CD4-positive, alpha-beta memory T cell (primary cell): Measurements from ENCODE around the gene QRSL1. TPM values are rescaled to one million over a fixed set of nuclear protein-coding genes. Genes with fewer than 3 reads are reported as not detected.

ENCODE experiments used
- CTCF ChIA-PET: fragments of 350-600 bp; sonication (Branson Sonifier 250); formaldehyde crosslinking; loops from one replicate; lab custom pipeline; 2021; ENCODE audit warnings: inconsistent platforms; ENCODE audit not compliant: partially characterized antibody; lab: Charles Lee
- POLR2A ChIA-PET: fragments of 350-600 bp; sonication (Branson Sonifier 250); formaldehyde crosslinking; loops from one replicate; lab custom pipeline; 2021; ENCODE audit not compliant: partially characterized antibody; lab: Charles Lee
- DNase-seq, 5 donors: peaks; one replicate each; pipeline versions ENCODE4 v3.0.0 to v3.0.0-alpha.2; 2020 to 2022; ENCODE audit warnings: mixed read lengths in 1 of 5
- H3K27ac ChIP-seq: one replicate; pipeline ENCODE4 v1.7.0; 2013; ENCODE audit warnings: low read depth, low read length
- H3K27me3 ChIP-seq: 2 replicates; pipeline ENCODE4 v1.7.0; 2013; ENCODE audit warnings: mild to moderate bottlenecking, low read length, moderate library complexity; ENCODE audit not compliant: insufficient read depth
- H3K36me3 ChIP-seq: 2 replicates; pipeline ENCODE4 v1.7.0; 2013; ENCODE audit warnings: mild to moderate bottlenecking, low read length, moderate library complexity; ENCODE audit not compliant: insufficient read depth
- H3K4me1 ChIP-seq: 2 replicates; pipeline ENCODE4 v1.7.0; 2013; ENCODE audit warnings: mild to moderate bottlenecking, low read length, moderate library complexity; ENCODE audit not compliant: insufficient read depth
- H3K4me3 ChIP-seq, 2 donors: one replicate each; pipeline ENCODE4 v1.7.0; 2013; ENCODE audit warnings: low read length in 2 of 2, mild to moderate bottlenecking in 1 of 2
- H3K9me3 ChIP-seq, 2 donors: one replicate each; pipeline ENCODE4 v1.7.0; 2013; ENCODE audit warnings: low read length in 2 of 2, control low read depth in 1 of 2; ENCODE audit not compliant: control insufficient read depth in 1 of 2
- H3K27ac Mint-ChIP-seq, 7 donors: one replicate each; pipeline ENCODE4 v1.8.0; 2020 to 2021; ENCODE audit warnings: mixed read lengths in 7 of 7, mild to moderate bottlenecking in 6 of 7, inconsistent platforms in 3 of 7, moderate library complexity in 3 of 7
- H3K27me3 Mint-ChIP-seq, 2 donors: one replicate each; pipeline ENCODE4 v1.8.0; 2020 to 2021; ENCODE audit warnings: mixed read lengths in 2 of 2
- H3K36me3 Mint-ChIP-seq, 2 donors: one replicate each; pipeline ENCODE4 v1.8.0; 2020 to 2021; ENCODE audit warnings: mixed read lengths in 2 of 2, inconsistent platforms in 1 of 2, mild to moderate bottlenecking in 1 of 2
- H3K4me1 Mint-ChIP-seq, 4 donors: one replicate each; pipeline ENCODE4 v1.8.0; 2020 to 2021; ENCODE audit warnings: mixed read lengths in 4 of 4, mild to moderate bottlenecking in 1 of 4
- H3K4me3 Mint-ChIP-seq, 8 donors: one replicate each; pipeline ENCODE4 v1.8.0; 2020 to 2021; ENCODE audit warnings: mixed read lengths in 8 of 8, mild to moderate bottlenecking in 7 of 8, moderate library complexity in 6 of 8, inconsistent platforms in 3 of 8
- H3K9me3 Mint-ChIP-seq, 8 donors: one replicate each; pipeline ENCODE4 v1.8.0; 2020 to 2021; ENCODE audit warnings: mixed read lengths in 8 of 8, mild to moderate bottlenecking in 5 of 8, inconsistent platforms in 3 of 8, moderate library complexity in 1 of 8
- intact Hi-C: fragments of 100-400 bp; cut with micrococcal nuclease; formaldehyde crosslinking; loops from one replicate; pipeline ENCODE4 v1.15.1; 2023
- polyA plus RNA-seq, 2 donors: library from polyadenylated mRNA; unstranded; fragments of 300-500 nt; fragmentation: Illumina TruSeq; gene quantifications; one replicate each; pipeline ENCODE4 v1.2.3, GENCODE V29; 2021
- total RNA-seq, 2 experiments: library from RNA; stranded (reverse); gene quantifications; one replicate each; pipeline ENCODE4 v1.2.3, GENCODE V29; 2021

The QRSL1 gene
- total and polyA plus RNA-seq, 4 experiments from 2014 or later, result 10.6 to 14.0 (median 12.9) TPM

- Histone ChIP-seq H3K27me3 (no peaks in the 10 kb centered on the region), H3K36me3 (no peaks in the 10 kb centered on the region), H3K27ac (no peak overlapping the region), H3K4me3 (no peak overlapping the region), H3K4me1 (no peaks in the 10 kb centered on the region), H3K9me3 (no peaks in the 10 kb centered on the region)
- H3K27ac Mint-ChIP-seq, result no peak overlapping the region
- CTCF ChIA-PET, result no interaction called here
- no peak for DNase-seq
- H3K36me3 Mint-ChIP-seq, result peaks cover 19 to 49% of the 10 kb centered on the region in 2 donors
- no peaks in the 10 kb centered on the region for H3K4me1 Mint-ChIP-seq
- H3K27me3 Mint-ChIP-seq, result no peaks in the 10 kb centered on the region
- no peak overlapping the region for H3K4me3 Mint-ChIP-seq
- intact Hi-C loops, result no loop called here
- H3K9me3 Mint-ChIP-seq, result peaks cover 0 to 2% (median 0%) of the 10 kb centered on the region in 8 donors
- POLR2A ChIA-PET, result no interaction called here
These were observed 29.0 kb upstream of the QRSL1 start for GRCh38 chr6:106600329-106600728.

GRCh38 chr6:106608080-106608668, 21.2 kb upstream of the QRSL1 start:
- intact Hi-C loops, result loop anchor here (1.0 kb wide), 1 partner anchor 371 kb away; no protein-coding TSS in a partner anchor
- Histone ChIP-seq H3K27ac (no peak overlapping the region), H3K4me1 (no peaks in the 10 kb centered on the region), H3K9me3 (no peaks in the 10 kb centered on the region), H3K27me3 (no peaks in the 10 kb centered on the region), H3K4me3 (no peak overlapping the region), H3K36me3 (no peaks in the 10 kb centered on the region)
- POLR2A ChIA-PET, result no interaction called here
- Mint-ChIP-seq H3K36me3 (peaks cover 5 to 10% of the 10 kb centered on the region in 2 donors), H3K27ac (peak overlapping the region in 1 of 7 donors; percentile 0), H3K9me3 (no peaks in the 10 kb centered on the region), H3K4me1 (peaks cover 0 to 5% (median 1%) of the 10 kb centered on the region in 4 donors), H3K27me3 (no peaks in the 10 kb centered on the region), H3K4me3 (no peak overlapping the region)
- peak in 4 of 5 donors; percentile 31 to 47 (median 37) for DNase-seq
- CTCF ChIA-PET, result interaction anchor here (0.8 to 3.0 kb wide), 14 partner anchors 8 to 164 kb away, joined by 3 to 17 read pairs (median 4); no protein-coding TSS in a partner anchor

DNA sequence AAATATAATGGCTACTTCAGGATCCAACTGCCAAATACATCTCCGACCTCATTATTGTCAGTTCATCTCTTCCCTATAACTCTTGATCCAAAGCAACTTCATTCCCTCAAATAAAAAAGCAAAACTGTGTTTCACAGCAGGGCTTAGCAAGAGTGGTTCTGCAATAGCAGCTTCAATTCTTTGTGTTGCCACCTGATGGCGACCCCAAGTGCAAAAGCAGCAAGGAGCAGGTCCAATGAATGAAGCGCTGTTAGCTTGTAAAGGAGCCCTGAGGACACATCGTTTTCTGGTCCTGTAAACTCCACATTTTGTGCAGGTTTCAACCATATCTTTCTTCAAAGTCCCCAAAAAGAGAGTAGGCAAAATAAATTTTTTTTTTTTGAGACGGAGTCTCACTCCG, 19.7 kb upstream of the QRSL1 start:
- Histone ChIP-seq H3K36me3 (no peaks in the 10 kb centered on the region), H3K9me3 (no peaks in the 10 kb centered on the region), H3K4me3 (no peak overlapping the region), H3K4me1 (no peaks in the 10 kb centered on the region), H3K27me3 (no peaks in the 10 kb centered on the region), H3K27ac (no peak overlapping the region)
- DNase-seq, result no peak
- POLR2A ChIA-PET, result no interaction called here
- intact Hi-C loops, result no loop called here
- Mint-ChIP-seq H3K27me3 (no peaks in the 10 kb centered on the region), H3K36me3 (peaks cover 8 to 19% of the 10 kb centered on the region in 2 donors), H3K27ac (no peak overlapping the region), H3K4me3 (no peak overlapping the region), H3K9me3 (no peaks in the 10 kb centered on the region), H3K4me1 (peaks cover 0 to 5% (median 1%) of the 10 kb centered on the region in 4 donors)
- CTCF ChIA-PET, result interaction anchor here (0.5 to 3.0 kb wide), 6 partner anchors 9 to 680 kb away, joined by 3 to 17 read pairs (median 3); no protein-coding TSS in a partner anchor

DNA sequence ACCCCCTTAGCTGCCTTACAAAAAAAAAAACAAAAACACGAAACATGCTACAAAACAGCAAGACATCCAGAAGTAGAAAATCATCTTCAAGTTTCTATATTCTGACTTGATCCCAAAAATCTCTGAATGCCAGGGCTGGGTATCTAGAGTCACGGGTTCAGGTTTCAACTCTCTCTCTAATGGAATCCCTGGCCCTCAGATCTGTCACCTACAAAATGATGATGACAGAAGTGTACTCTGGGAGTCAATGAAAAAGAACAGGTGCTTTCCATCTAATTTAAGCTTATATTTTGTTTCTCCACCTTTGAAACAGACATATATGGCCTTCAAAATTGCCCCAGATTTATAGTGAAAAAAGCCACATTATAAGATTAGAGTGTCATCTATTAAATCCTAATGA, 18.3 kb upstream of the QRSL1 start:
- Mint-ChIP-seq H3K4me1 (peaks cover 0 to 5% (median 1%) of the 10 kb centered on the region in 4 donors), H3K9me3 (no peaks in the 10 kb centered on the region), H3K36me3 (peaks cover 8 to 20% of the 10 kb centered on the region in 2 donors), H3K4me3 (no peak overlapping the region), H3K27ac (no peak overlapping the region), H3K27me3 (no peaks in the 10 kb centered on the region)
- H3K27me3 ChIP-seq, result no peaks in the 10 kb centered on the region
- H3K4me3 ChIP-seq, result no peak overlapping the region
- intact Hi-C loops, result no loop called here
- ChIA-PET POLR2A (no interaction called here), CTCF (interaction anchor here (0.6 to 1.5 kb wide), 7 partner anchors 9 to 272 kb away, joined by 3 to 4 read pairs (median 3); no protein-coding TSS in a partner anchor)
- no peaks in the 10 kb centered on the region for H3K36me3 ChIP-seq
- H3K4me1 ChIP-seq, result no peaks in the 10 kb centered on the region
- DNase-seq, result no peak
- H3K9me3 ChIP-seq, result no peaks in the 10 kb centered on the region
- H3K27ac ChIP-seq, result no peak overlapping the region

DNA sequence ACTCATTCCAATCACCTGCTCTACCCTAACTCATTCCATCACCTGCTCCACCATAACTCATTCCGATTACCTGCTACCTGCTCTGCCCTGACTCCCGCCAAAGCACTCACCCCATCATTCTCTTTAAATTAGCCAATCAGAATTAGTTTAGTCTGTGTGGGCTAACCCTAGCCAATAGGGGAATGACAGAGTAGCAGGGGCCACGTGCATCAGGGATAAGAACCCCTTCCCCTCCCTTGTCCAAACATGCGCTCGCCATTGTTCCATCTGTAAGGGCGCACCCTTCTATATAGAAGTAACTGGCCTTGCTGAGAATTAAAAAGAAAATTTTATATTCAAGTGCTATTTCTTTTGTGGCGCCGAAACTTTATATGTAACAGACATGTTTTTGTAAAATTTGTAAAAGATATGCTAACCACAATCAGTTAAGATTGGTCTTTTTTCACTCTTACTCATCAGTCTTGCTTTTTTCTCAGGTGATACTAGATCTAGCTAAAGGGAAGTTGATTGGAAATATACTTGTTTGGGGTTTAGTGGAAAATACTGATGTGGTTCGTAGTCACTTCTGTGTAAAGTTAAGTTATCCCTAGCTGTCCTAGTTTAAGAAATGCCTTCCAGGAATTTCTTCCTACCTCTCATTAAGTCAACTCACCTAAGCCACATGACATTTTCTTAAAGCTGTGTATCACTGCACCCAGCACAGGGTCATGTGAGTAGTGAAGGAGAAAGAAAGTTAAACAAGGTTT, 16.5 kb upstream of the QRSL1 start:
- ChIA-PET CTCF (interaction anchor here (0.6 to 1.2 kb wide), 3 partner anchors 167 to 1049 kb away, joined by 3 read pairs; no protein-coding TSS in a partner anchor), POLR2A (no interaction called here)
- H3K4me3 ChIP-seq, result no peak overlapping the region
- Mint-ChIP-seq H3K9me3 (no peaks in the 10 kb centered on the region), H3K36me3 (peaks cover 14 to 24% of the 10 kb centered on the region in 2 donors), H3K4me1 (peaks cover 0 to 5% (median 1%) of the 10 kb centered on the region in 4 donors), H3K4me3 (no peak overlapping the region), H3K27ac (peak overlapping the region in 1 of 7 donors; percentile 0), H3K27me3 (no peaks in the 10 kb centered on the region)
- H3K9me3 ChIP-seq, result no peaks in the 10 kb centered on the region
- DNase-seq, result no peak
- no peaks in the 10 kb centered on the region for H3K4me1 ChIP-seq
- intact Hi-C loops, result no loop called here
- no peaks in the 10 kb centered on the region for H3K36me3 ChIP-seq
- H3K27ac ChIP-seq, result no peak overlapping the region
- no peaks in the 10 kb centered on the region for H3K27me3 ChIP-seq

- no peak overlapping the region for H3K4me3 ChIP-seq
- H3K4me1 Mint-ChIP-seq, result peaks cover 0 to 2% (median 0%) of the 10 kb centered on the region in 4 donors
- no peaks in the 10 kb centered on the region for H3K4me1 ChIP-seq
- no peak for DNase-seq
- no peak overlapping the region for H3K27ac ChIP-seq
- H3K27ac Mint-ChIP-seq, result peak overlapping the region in 1 of 7 donors; percentile 23
- no peaks in the 10 kb centered on the region for H3K9me3 Mint-ChIP-seq
- no peak overlapping the region for H3K4me3 Mint-ChIP-seq
- intact Hi-C loops, result no loop called here
- H3K36me3 Mint-ChIP-seq, result peaks cover 19 to 24% of the 10 kb centered on the region in 2 donors
- ChIA-PET CTCF (interaction anchor here (1.0 kb wide), 1 partner anchor 168 kb away, joined by 3 read pairs; no protein-coding TSS in a partner anchor), POLR2A (no interaction called here)
- H3K27me3 Mint-ChIP-seq, result no peaks in the 10 kb centered on the region
- H3K36me3 ChIP-seq, result no peaks in the 10 kb centered on the region
- H3K27me3 ChIP-seq, result no peaks in the 10 kb centered on the region
- H3K9me3 ChIP-seq, result no peaks in the 10 kb centered on the region
These were observed 15.8 kb upstream of the QRSL1 start for GRCh38 chr6:106613590-106613989.

DNA sequence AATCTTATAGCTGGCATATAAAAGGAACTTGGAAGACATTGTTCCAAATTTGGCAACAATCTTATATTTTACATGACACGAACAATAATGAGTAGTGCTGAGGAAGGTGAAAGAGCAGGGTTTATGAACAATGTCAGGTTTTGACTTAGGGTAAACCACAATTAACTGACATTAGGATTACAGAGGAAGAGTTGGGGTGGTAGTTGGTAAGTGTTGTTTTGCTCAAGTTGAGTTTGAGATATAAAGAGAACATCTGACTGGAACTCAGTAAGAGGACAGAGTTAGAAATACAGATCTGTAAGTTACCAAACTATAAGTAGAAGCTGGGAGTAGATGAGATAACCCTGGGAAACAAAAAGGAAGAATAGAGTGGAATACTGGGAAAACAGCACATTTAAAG, 15.2 kb upstream of the QRSL1 start:
- H3K4me3 Mint-ChIP-seq, result no peak overlapping the region
- no peaks in the 10 kb centered on the region for H3K36me3 ChIP-seq
- no peak for DNase-seq

More for the DNA sequence above, 15.2 kb upstream of the QRSL1 start:
- POLR2A ChIA-PET, result no interaction called here
- Mint-ChIP-seq H3K9me3 (no peaks in the 10 kb centered on the region), H3K27ac (no peak overlapping the region), H3K36me3 (peaks cover 25 to 30% of the 10 kb centered on the region in 2 donors), H3K4me1 (no peaks in the 10 kb centered on the region), H3K27me3 (no peaks in the 10 kb centered on the region)
- CTCF ChIA-PET, result interaction anchor here (1.0 kb wide), 1 partner anchor 169 kb away, joined by 3 read pairs; no protein-coding TSS in a partner anchor
- intact Hi-C loops, result no loop called here
- Histone ChIP-seq H3K27me3 (no peaks in the 10 kb centered on the region), H3K27ac (no peak overlapping the region), H3K9me3 (no peaks in the 10 kb centered on the region), H3K4me1 (no peaks in the 10 kb centered on the region), H3K4me3 (no peak overlapping the region)
